ENCODE results near the gene SPP1.
"Not testable (repeated sequence)": the region's sequence is repeated elsewhere in the genome, so short reads cannot be mapped to it uniquely, and the experiment has no call there.

The SPP1 gene

GRCh38 chr4:88025868-88026661, 50.6 kb downstream of the SPP1 start:
- not testable (repeated sequence) for DNase-seq (ENCODE audit: low spot score)

GRCh38 chr4:88027611-88028608, 52.4 kb downstream of the SPP1 start:
- DNase-seq (ENCODE audit: low spot score) = no peak

DNA sequence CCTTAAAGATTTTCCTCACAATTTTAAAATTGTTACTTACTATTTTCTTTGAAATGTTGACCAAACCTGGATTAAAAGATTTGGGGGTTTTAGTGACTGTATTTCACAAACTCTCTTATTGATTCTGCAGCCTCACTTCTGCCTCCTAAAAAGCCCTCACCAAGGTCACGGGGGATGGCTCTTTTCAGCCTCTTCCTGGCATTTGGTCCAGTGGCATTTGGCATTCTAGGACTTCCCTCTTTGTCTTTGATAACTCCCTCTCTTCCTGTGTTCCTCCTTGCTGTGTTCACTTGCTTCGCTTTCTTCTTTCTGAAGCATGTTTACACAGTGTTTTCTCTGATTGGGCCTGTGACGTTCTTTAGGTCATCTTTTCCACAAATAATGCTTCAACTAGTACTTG, 53.4 kb downstream of the SPP1 start:
- no peak for DNase-seq (ENCODE audit: low spot score)

GRCh38 chr4:88029556-88029955, 54.0 kb downstream of the SPP1 start:
- no peak for DNase-seq (ENCODE audit: low spot score)

DNA sequence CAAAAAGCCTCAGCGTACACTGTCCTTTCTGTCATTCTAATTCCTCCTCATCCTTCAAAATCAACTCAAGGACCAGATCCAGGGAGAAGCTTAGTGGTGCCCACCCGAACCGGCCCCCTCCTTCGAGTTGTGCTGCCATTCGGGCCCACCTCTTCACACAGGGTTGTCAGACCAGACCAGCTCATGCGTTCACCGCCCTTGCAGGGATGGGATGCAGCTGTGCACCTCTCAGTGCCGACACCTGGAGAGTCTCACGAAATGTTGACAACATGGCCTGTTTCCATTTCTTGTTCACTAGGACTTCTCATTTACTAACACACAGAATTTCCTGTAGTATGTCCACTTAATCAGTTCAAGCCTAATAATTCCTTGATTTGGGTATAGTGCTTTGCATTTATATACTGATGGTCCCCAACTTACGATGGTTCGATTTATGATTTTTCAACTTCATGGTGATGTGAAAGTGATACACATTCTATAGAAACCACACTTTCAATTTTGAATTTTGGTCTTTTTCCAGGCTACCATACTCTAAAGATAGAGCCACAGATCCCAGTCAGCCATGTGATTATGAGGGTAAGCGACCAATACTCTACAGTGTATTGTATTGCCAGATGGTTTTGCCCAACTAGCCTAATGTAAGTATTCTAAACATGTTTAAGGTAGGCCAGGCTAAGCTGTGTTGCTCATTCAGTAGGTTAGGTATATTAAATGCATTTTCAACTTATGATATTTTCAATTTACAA, 55.2 kb downstream of the SPP1 start:
- no peak for DNase-seq (ENCODE audit: low spot score)

Measured in hematopoietic multipotent progenitor cell treated with erythropoietin and hydrocortisone succinate and interleukin-3 and kit ligand, for 15 days (in vitro differentiated cells).